Medulla oblongata (tissue), 1 donor: ENCODE data around the gene PAX5.
"Not testable (repeated sequence)": the region's sequence is repeated elsewhere in the genome, so short reads cannot be mapped to it uniquely, and the experiment has no call there.

Experiments
- DNase-seq: peaks from one replicate; pipeline ENCODE4 v3.0.0-alpha.2; 2015; ENCODE audit errors: extremely low spot score

PAX5 gene

GRCh38 chr9:36878986-36879982 lies 154.8 kb downstream of the PAX5 start:
- DNase-seq = no peak

DNA sequence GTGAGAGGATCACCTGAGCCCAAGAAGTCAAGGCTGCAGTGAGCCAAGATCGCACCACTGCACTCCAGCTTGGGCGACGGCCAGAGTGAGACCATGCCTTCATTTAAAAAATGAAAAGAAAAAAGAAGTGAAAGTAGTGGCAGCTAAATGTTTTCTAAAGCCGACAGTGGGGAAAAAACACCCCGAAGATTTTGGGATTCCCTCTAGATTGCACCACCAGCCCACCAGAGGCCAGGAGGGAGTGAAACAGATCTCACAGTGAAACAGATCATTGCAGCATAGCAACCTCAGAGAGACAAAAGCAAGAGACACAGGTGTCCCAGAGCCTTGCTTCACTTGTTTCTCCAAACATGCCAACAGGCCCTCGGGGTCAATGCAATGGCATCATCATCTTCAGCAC lies 156.8 kb downstream of the PAX5 start:
- DNase-seq = no peak

- DNase-seq = no peak
Observed at GRCh38 chr9:36876056-36876455, 158.0 kb downstream of the PAX5 start.

DNA sequence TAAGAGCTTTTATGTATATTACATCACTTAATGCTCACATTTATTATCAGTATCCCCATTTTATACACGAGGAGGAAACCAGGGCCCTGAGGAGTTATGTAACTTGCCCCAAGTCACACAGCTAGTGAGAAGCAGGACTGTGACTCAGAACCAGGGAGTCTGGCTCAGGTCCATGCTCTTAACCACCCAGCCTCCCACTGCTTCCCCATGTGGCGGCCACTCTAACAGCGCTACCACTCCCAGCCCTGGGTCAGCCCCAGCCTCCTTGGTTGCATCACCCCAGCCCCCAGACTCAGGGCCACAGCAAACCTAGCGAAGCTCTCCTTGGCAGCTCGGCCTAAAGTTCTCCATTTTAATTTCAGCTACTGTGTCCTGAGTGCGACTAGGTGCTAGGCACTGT lies 159.1 kb downstream of the PAX5 start:
- no peak for DNase-seq

GRCh38 chr9:36874261-36874660 lies 159.8 kb downstream of the PAX5 start:
- DNase-seq = no peak

- peak; percentile 46 for DNase-seq
Observed at GRCh38 chr9:36873247-36873875, 160.7 kb downstream of the PAX5 start.

GRCh38 chr9:36872641-36873040 lies 161.4 kb downstream of the PAX5 start:
- DNase-seq = no peak

DNA sequence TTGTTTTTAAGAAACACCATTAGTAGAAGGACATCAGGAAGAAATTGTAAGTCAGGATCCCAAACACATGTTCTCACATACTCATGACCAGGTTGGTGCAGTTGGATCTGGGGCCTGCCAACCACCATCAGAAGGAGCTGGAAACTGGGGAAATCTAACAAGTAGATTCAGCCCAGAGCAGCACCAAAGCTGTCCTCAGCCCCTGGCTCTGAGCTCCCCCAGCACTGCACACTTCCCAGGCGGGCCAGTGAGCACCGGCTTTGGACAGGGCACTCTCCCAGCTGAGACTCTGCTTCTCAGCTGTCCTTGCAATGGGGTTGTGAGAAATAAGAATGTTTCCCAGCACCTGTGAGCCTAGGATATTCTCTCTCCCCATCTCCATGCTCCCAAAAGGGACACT lies 162.5 kb downstream of the PAX5 start:
- no peak for DNase-seq

DNA sequence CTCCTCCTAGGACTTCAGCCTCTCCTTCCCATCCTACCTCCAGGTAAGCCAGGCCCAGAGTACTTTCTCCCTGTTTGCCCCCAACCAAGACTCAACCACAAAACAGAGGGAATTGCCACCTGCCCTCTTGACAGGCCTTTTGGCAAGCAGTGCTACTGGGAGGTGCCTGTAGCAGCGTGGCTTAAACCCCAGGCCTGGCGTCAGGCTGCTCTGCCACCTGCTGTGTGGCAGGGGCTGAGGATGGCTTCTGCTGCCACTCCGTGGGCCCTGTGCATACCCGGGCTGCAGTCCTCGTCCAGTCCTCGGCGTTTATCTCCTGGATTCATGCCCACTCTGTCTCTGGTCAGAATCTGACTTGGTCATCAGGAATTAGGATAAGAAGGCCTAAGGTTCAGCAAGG lies 163.1 kb downstream of the PAX5 start:
- no peak for DNase-seq

DNA sequence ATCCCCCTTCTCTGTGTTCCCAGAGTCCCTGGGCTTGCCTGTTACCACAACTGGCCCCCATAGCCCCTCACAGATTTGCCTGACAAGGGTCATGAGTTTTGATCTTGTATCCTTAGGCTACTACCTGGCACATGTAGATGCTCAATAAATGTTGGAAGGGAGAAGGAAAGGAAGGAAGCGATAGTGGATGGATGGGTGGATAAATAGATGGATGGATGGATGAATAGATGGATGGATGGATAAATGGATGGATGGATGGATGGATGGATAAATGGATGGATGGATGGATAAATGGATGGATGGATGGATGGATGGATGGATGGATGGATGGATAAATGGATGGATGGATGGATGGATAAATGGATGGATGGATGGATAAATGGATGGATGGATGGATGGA lies 164.5 kb downstream of the PAX5 start:
- DNase-seq = not testable (repeated sequence)

GRCh38 chr9:36868586-36869282 lies 165.3 kb downstream of the PAX5 start:
- no peak for DNase-seq

DNA sequence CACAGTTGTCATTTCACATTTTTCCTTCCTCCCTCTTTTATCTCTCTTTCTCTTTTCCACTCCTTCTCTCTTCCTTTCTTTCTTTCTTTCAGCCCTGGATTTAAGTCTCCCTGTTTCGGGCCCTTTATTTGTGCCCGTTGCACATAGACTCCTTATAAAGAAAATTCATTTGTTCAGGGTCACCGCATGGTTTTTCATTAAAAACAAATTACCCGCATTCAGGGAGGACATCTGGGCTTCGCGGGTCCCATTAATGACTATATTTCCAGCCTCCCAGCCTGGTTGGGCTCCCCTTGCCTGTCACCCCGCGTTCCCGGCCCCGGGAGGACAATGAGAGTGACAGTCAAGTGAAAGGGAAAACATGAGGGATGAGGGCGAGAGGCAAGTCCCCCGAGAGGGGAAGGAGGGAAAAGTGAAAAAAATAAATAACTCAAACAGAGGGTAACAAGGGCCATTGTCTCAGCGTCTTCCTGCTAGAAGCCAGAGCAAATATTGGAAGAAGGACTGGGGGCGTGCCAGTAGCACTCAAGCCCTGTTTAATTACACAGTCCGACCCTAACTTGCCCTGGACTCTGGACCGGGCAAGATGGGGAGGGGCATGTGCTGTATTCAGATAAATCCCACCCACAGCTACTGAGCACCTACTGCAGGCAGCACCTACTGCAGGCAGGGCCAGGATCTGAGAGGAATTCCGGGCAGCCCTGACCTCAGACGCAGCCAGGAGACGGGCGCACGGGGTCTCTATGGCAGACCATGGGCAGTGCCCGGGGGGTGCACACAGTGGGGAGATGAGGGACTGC lies 166.2 kb downstream of the PAX5 start:
- peak; percentile 11 for DNase-seq

- DNase-seq = no peak
Observed at GRCh38 chr9:36867241-36867640, 166.8 kb downstream of the PAX5 start.

- DNase-seq = no peak
Observed at GRCh38 chr9:36866840-36867239, 167.2 kb downstream of the PAX5 start.

GRCh38 chr9:36865731-36866635 lies 168.1 kb downstream of the PAX5 start:
- no peak for DNase-seq

DNA sequence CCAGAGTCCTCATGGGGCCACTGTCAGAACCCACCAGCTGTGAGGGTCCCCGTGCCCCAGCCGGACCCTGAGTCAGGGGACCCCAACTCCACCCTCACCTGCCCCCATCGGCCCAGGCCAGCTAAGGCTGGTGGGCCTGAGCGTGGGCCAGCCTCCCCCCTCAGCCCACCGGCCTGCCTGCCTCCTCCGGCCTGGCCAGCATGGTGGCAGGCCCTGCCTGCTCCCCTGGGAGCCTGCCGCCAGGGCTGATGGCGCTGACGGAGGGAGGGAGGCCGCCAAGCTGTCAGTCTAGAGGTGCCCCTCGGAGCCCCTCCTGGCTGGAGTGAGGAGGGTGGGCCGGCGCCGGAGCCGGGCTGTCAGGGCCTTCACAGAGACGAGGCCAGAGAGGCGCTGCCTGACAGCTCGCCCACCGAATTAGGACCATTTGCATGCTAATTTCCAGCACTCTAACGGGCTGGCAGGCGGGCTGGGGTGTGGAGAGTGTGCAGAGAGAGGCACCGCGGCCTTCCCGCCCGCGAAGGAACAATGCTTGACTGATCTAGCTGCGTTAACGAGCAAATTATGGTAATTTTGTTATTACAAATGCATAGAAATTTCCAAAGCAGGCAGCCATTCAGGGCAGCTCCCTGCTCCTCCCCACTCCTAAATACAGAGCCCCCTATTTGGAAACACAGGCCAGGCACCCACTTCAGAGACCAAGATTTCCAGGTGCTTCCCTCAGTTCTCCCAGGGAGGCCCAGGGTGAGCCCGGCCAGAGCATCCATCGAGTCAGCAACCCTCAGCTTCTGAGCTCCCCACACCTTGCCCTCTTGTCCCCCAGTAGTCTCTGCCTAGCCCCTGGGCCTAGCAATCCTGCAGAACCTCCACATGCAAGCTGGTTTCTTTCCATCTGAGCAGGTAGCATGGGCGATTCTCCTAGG lies 169.3 kb downstream of the PAX5 start:
- DNase-seq = no peak

- DNase-seq = peak; percentile 48
Observed at GRCh38 chr9:36862206-36863145, 171.6 kb downstream of the PAX5 start.

DNA sequence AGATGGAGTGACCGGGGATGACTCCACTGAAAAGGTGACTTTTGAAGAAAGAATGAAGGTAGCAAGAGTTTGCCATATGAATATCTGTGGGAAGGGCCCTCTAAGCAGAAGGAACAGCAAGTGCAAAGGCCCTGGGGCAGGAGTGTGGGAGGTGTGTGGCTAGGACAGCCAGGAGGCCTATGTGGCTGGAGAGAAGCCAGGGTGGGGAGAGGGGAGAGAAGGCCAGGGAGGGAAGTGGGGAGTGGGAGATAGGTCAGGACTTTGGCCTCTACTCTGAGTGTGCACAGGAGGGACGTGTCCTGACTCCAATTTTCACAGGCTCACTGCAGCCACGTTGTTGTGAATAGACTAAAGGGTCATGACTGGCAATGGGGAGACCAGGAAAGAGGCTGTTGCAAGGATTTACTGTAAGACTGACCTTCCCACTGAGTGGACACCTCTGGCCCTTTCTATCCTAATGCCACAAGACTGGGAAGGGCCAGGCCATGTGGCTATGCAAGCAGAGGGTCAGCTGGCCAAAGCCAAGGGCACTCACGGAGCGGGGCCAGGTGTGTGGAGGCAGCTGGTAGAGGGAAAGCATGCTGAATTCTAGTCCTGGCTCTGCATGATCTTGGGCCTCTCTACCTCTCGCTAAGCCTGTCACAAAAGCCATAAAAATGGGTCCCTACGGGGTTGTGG lies 172.4 kb downstream of the PAX5 start:
- no peak for DNase-seq
